Astrocyte (in vitro differentiated cells and primary cell): ENCODE results near the gene FEV.

Source experiments
- CTCF ChIP-seq: IDR thresholded peaks from 2 replicates; pipeline ENCODE4 v1.5.1; 2011; ENCODE audit warnings: low read depth, mild to moderate bottlenecking, inconsistent platforms, low read length, moderate library complexity; ENCODE audit not compliant: insufficient read depth
- EZH2 ChIP-seq: IDR thresholded peaks from 2 replicates; pipeline ENCODE4 v1.6.1; 2012; ENCODE audit warnings: mild to moderate bottlenecking, low read length, inconsistent platforms; ENCODE audit not compliant: insufficient read depth

GRCh38 chr2:218986148-218986761, 1.3 kb upstream of the FEV start:
- no peak for TF ChIP-seq CTCF
- TF ChIP-seq EZH2: no peak
